Measurements from ENCODE around the gene FAM171A2.

DNA sequence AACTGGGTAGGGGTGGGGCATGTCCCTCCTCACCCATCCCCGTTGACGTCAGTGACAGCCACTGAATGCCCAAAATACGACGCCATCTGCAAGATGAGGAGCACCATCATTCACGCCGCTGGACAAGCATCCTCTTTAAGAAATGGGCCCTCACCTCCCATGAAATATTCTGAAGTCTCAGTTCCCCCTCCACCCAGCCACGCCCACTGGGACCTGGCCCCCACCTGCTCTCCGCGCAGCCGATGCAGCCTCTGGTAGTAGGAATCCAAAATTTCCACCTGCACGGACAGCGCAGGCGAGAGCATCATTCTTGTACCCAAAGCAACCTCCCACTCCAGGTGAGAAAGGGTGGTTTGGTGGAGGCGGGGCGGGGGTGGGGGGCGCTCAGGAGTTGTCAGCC, 20.2 kb upstream of the FAM171A2 start:
- TF ChIP-seq YY1 (IDR thresholded peaks at IDR 0.05; ENCODE audit: insufficient read depth, insufficient read length) (no peak), ZNF274 (IDR thresholded peaks at IDR 0.05; ENCODE audit: low read depth, low read length) (no peak), SUZ12 (IDR thresholded peaks at IDR 0.05; ENCODE audit: extremely low read depth, insufficient read depth, insufficient read length) (no peak)
